MCF 10A (cell line): Measurements from ENCODE around the gene COA6. TPM values are rescaled to one million over a fixed set of nuclear protein-coding genes. Genes with fewer than 3 reads are reported as not detected.
"Not testable (repeated sequence)": the region's sequence is repeated elsewhere in the genome, so short reads cannot be mapped to it uniquely, and the experiment has no call there.

Experiments
- BruUV-seq: library from RNA; stranded (reverse); fragments of 400-500 nt; replicated peaks from 2 replicates; lab custom pipeline; 2021; lab: Mats Ljungman, UMichigan
- CTCF ChIA-PET: fragments of 300-600 bp; sonication (Branson Sonifier 250); formaldehyde crosslinking; extraction: SDS; loops from one replicate; lab custom pipeline; 2021; ENCODE audit warnings: antibody characterized with exemption, inconsistent platforms; lab: Yijun Ruan, JAX
- POLR2A ChIA-PET: fragments of 300-600, 350-650 bp; sonication (Branson Sonifier 250); formaldehyde crosslinking; extraction: SDS; loops from one replicate; lab custom pipeline; 2020; ENCODE audit warnings: antibody characterized with exemption, inconsistent platforms; lab: Yijun Ruan, JAX
- DNase-seq: peaks from one replicate; pipeline ENCODE4 v3.0.0-alpha.2; 2018; ENCODE audit not compliant: unreplicated experiment
- H3K27ac Mint-ChIP-seq: one replicate; pipeline ENCODE4 v1.8.0; 2022; ENCODE audit warnings: mild to moderate bottlenecking, low read depth, mixed read lengths; ENCODE audit not compliant: unreplicated experiment
- H3K27me3 Mint-ChIP-seq: one replicate; pipeline ENCODE4 v1.8.0; 2022; ENCODE audit warnings: mixed read lengths; ENCODE audit not compliant: insufficient read depth, unreplicated experiment
- H3K36me3 Mint-ChIP-seq: one replicate; pipeline ENCODE4 v1.8.0; 2022; ENCODE audit warnings: mild to moderate bottlenecking, moderate library complexity, mixed read lengths; ENCODE audit not compliant: insufficient read depth, unreplicated experiment
- H3K4me1 Mint-ChIP-seq: one replicate; pipeline ENCODE4 v1.8.0; 2022; ENCODE audit warnings: mixed read lengths; ENCODE audit not compliant: insufficient read depth, unreplicated experiment
- H3K4me3 Mint-ChIP-seq: one replicate; pipeline ENCODE4 v1.8.0; 2022; ENCODE audit warnings: mild to moderate bottlenecking, moderate library complexity, mixed read lengths; ENCODE audit not compliant: unreplicated experiment
- H3K9me3 Mint-ChIP-seq: one replicate; pipeline ENCODE4 v1.8.0; 2022; ENCODE audit warnings: mixed read lengths; ENCODE audit not compliant: unreplicated experiment
- intact Hi-C: fragments of 100-400 bp; cut with micrococcal nuclease; formaldehyde crosslinking; loops from 2 replicates; pipeline ENCODE4 v1.14.1; 2022
- total RNA-seq: library from RNA; stranded (reverse); gene quantifications from 2 replicates; pipeline ENCODE4 v1.2.3, GENCODE V29; 2022
- TF ChIP-seq, protein P1 (sequence below): fragments of 200-600 bp; IDR thresholded peaks from one replicate; pipeline ENCODE4 v1.8.0; 2022; ENCODE audit warnings: antibody characterized with exemption, mild to moderate bottlenecking; ENCODE audit not compliant: unreplicated experiment

COA6 gene
- total RNA-seq, 1 experiment from 2014 or later = 115 TPM

DNA sequence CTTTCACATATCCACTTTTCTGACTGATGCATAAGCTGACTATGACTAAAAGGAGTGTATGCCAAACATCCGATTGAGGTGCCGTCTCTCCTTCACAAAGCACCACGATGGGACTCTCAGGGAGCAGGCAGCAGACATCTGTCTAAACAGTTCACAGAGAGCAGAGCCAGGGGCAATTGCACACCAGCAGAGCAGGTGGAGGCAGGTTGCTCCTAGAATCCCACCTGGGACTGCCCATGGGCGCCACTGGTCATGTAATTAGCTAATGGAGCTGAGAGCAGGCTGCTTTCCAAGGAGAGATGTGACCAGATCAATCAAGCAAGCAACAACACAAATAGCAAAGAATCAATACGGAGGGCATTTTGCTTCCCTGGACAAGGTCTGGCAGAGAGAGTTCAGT is 30.5 kb upstream of the COA6 start:
- DNase-seq = no peak
- intact Hi-C loops = no loop called here
- Mint-ChIP-seq H3K9me3 (peaks cover 17% of the 10 kb centered on the region), H3K36me3 (no peaks in the 10 kb centered on the region), H3K4me1 (no peaks in the 10 kb centered on the region), H3K27ac (no peak overlapping the region), H3K27me3 (no peaks in the 10 kb centered on the region), H3K4me3 (no peak overlapping the region)
- TF ChIP-seq, protein P1, sequence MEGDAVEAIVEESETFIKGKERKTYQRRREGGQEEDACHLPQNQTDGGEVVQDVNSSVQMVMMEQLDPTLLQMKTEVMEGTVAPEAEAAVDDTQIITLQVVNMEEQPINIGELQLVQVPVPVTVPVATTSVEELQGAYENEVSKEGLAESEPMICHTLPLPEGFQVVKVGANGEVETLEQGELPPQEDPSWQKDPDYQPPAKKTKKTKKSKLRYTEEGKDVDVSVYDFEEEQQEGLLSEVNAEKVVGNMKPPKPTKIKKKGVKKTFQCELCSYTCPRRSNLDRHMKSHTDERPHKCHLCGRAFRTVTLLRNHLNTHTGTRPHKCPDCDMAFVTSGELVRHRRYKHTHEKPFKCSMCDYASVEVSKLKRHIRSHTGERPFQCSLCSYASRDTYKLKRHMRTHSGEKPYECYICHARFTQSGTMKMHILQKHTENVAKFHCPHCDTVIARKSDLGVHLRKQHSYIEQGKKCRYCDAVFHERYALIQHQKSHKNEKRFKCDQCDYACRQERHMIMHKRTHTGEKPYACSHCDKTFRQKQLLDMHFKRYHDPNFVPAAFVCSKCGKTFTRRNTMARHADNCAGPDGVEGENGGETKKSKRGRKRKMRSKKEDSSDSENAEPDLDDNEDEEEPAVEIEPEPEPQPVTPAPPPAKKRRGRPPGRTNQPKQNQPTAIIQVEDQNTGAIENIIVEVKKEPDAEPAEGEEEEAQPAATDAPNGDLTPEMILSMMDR = no peak
- CTCF ChIA-PET = interaction anchor here (0.9 to 4.0 kb wide), 4 partner anchors 14 to 95 kb away, joined by 3 to 25 read pairs (median 14); no protein-coding TSS in a partner anchor
- POLR2A ChIA-PET = interaction anchor here (1.7 to 2.0 kb wide), 4 partner anchors 12 to 30 kb away, joined by 3 to 12 read pairs (median 8); partner anchors contain the start of gene COA6
- BruUV-seq = no TSS peak

DNA sequence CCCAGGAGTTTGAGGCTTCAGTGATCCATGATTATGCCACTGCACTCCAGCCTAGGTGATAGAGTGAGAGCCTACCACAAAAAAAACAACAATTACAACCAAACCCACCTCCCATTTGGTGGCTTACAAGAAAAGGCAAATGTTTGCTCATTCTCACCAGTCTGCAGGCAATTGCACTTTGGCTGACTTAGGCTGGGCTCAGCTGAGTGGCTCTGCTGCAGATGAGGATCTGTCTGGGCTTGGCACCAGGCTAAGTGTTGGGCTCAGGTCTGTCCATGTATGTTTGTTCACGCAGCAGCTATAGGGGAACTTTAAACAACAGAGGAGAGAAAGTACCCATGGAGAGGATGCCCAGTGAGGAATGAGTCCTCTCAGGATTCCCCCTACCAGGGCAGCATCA is 28.0 kb upstream of the COA6 start:
- H3K9me3 Mint-ChIP-seq = peaks cover 4% of the 10 kb centered on the region
- no peak for DNase-seq
- ChIA-PET POLR2A (interaction anchor here (2.3 kb wide), 1 partner anchor 28 kb away, joined by 6 read pairs; the partner anchor contains the start of gene COA6), CTCF (interaction anchor here (0.8 to 4.0 kb wide), 3 partner anchors 18 to 158 kb away, joined by 4 to 25 read pairs (median 23); no protein-coding TSS in a partner anchor)
- no peak overlapping the region for H3K4me3 Mint-ChIP-seq
- TF ChIP-seq, protein P1 = no peak
- H3K27me3 Mint-ChIP-seq = no peaks in the 10 kb centered on the region
- no TSS peak for BruUV-seq
- intact Hi-C loops = no loop called here
- H3K27ac Mint-ChIP-seq = no peak overlapping the region
- no peaks in the 10 kb centered on the region for H3K4me1 Mint-ChIP-seq
- H3K36me3 Mint-ChIP-seq = no peaks in the 10 kb centered on the region

DNA sequence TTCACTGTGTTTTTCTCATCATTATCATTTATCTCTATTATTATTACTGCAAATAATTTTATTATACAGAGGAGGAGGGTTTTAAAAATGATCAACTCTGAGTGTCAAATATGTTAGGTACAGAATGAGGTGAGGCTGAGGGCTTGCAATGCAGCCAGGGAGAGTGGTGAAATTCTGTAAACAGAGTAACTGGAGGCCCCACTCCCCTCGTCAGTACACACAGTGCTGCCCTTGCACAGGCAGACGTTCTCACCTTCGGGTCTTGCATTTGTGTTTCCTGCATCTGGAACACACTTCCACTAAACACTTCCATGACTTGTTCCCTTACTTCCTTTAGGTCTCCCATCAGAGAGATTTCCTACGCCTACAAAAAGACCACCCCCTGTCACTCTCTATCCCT is 24.3 kb upstream of the COA6 start:
- Mint-ChIP-seq H3K27me3 (no peaks in the 10 kb centered on the region), H3K9me3 (no peaks in the 10 kb centered on the region), H3K36me3 (no peaks in the 10 kb centered on the region), H3K27ac (no peak overlapping the region), H3K4me1 (no peaks in the 10 kb centered on the region), H3K4me3 (no peak overlapping the region)
- BruUV-seq = no TSS peak
- intact Hi-C loops = no loop called here
- no peak for DNase-seq
- TF ChIP-seq, protein P1 = no peak
- ChIA-PET CTCF (interaction anchor here (0.5 to 1.7 kb wide), 3 partner anchors 12 to 40 kb away, joined by 3 to 7 read pairs (median 4); no protein-coding TSS in a partner anchor), POLR2A (interaction anchor here (0.9 to 1.4 kb wide), 3 partner anchors 8 to 24 kb away, joined by 3 to 5 read pairs (median 3); partner anchors contain the start of gene COA6)

DNA sequence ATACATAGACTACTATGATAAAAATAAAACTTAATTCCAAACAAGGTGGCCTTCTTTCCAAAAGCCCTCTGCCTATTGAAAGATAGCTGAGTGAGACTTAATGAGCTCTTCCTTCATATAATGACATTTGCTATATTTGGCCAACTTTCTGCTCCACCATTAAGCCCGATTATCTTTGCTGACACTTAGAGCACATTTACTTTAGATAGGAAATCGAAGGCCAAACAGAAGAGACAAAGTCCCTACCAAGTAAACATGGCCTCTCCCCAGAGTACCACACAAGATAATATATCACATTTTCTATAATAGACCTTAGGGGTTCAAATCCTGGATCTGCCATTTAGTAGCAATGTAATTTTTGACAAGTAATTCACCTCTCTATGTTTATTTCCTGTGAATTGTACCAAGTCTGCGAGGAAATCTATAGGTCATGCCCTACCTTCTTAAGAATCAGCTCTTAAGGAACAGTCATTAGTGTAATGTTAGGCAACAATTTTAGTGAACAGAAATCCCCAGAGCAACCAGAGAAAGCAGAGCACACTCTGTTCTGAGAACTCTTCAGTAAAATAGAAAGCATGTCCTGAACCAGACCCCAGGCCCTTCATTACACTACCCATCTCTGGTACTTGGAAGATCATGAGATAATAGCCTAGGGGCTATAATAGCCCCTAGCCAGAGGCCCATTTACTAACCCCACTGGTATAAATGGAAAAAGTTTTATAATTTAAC is 17.3 kb upstream of the COA6 start:
- TSS peak; percentile 90 for BruUV-seq
- TF ChIP-seq, protein P1 = no peak
- peaks cover 12% of the 10 kb centered on the region for H3K4me1 Mint-ChIP-seq
- ChIA-PET POLR2A (interaction anchor here (0.5 to 6.1 kb wide), 24 partner anchors 8 to 1275 kb away, joined by 3 to 218 read pairs (median 4); partner anchors contain the start of genes COA6 and TARBP1), CTCF (interaction anchor here (0.6 to 2.7 kb wide), 6 partner anchors 10 to 1179 kb away, joined by 3 to 11 read pairs (median 4); no protein-coding TSS in a partner anchor)
- peaks cover 11% of the 10 kb centered on the region for H3K36me3 Mint-ChIP-seq
- peak overlapping the region; percentile 86 for H3K4me3 Mint-ChIP-seq
- no peaks in the 10 kb centered on the region for H3K9me3 Mint-ChIP-seq
- intact Hi-C loops = loop anchor here (1.0 kb wide), 1 partner anchor 17 kb away; the partner anchor contains the start of gene COA6
- peak overlapping the region; percentile 89 for H3K27ac Mint-ChIP-seq
- H3K27me3 Mint-ChIP-seq = no peaks in the 10 kb centered on the region
- DNase-seq = no peak

DNA sequence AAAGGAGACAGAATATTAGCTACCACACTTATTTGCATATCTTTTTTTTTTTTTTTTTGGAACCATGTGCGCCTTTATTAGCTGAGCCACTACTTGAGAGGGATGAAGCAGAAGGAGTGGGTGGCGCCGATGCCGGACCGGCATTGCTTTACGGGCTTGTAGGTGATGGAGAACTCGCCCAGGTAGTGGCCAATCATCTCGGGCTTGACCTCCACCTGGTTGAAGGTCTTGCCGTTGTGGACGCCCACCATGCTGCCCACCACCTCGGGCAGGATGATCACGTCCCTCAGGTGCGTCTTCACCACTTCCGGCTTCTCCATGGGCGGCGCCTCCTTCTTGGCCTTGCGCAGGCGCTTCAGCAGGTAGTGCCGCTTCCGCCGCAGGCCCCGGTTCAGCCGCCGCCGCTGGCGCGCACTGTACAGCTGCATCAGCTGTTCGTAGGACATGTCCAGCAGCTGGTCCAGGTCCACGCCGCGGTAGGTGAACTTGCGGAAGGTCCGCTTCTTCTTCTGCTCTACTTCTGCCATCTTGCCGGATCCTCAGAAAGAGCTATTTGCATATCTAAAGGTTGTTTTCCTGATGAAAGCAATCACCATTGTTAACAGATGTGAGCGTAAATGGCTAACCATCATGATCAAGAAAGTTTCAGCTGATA is 16.5 kb upstream of the COA6 start:
- peak; percentile 83 for DNase-seq
- H3K27me3 Mint-ChIP-seq, H3K9me3 Mint-ChIP-seq, BruUV-seq: not testable (repeated sequence)
- POLR2A ChIA-PET = interaction anchor here (0.5 to 6.1 kb wide), 37 partner anchors 8 to 1275 kb away, joined by 3 to 218 read pairs (median 3); partner anchors contain the start of genes COA6 and TARBP1
- peak overlapping the region; percentile 86 for H3K4me3 Mint-ChIP-seq
- H3K27ac Mint-ChIP-seq = peak overlapping the region; percentile 89
- H3K4me1 Mint-ChIP-seq = peaks cover 12% of the 10 kb centered on the region
- CTCF ChIA-PET = interaction anchor here (0.6 to 2.7 kb wide), 12 partner anchors 11 to 1180 kb away, joined by 3 to 16 read pairs (median 4); no protein-coding TSS in a partner anchor
- intact Hi-C loops = loop anchor here (1.0 kb wide), 1 partner anchor 17 kb away; the partner anchor contains the start of gene COA6
- H3K36me3 Mint-ChIP-seq = peaks cover 11% of the 10 kb centered on the region
